ENCODE measurements around the gene KCTD11.

- TF ChIP-seq CTCF (conservative IDR thresholded peaks at IDR 0.05 in 1 of 2, IDR thresholded peaks at IDR 0.05 in 1 of 2; ENCODE audit: extremely low read depth in 1 of 2, insufficient read depth in 1 of 2, low read depth in 1 of 2, low read length in 2 of 2) (no peak), EZH2 (IDR thresholded peaks at IDR 0.05; ENCODE audit: borderline replicate concordance, low read length) (no peak)
Observed at GRCh38 chr17:7304179-7304578, 47.8 kb upstream of the KCTD11 start.
